ENCODE measurements around the gene NLN.

DNA sequence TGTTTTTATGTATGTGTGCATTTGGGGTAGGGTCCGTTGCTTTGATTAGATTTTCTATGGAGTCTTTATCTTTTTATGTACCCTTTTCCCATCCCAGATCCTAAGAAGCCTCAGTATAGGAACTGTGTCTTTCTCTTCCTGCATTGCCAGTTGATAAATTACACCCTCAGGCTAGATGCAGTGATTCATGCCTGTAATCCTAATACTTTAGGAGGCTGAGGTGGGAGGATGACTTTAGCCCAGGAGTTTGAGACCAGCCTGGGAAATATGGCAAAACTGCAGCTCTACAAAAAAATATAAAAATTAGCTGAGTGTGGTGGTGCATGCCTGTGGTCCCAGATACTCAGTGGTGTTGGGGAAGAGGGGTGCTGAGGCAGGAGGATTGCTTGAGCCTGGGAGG, 40.2 kb downstream of the NLN start:
- TF ChIP-seq POLR2AphosphoS5 (IDR thresholded peaks at IDR 0.05), result no peak
- TF ChIP-seq POLR2A (IDR thresholded peaks at IDR 0.05), result no peak
- TF ChIP-seq, protein P1, sequence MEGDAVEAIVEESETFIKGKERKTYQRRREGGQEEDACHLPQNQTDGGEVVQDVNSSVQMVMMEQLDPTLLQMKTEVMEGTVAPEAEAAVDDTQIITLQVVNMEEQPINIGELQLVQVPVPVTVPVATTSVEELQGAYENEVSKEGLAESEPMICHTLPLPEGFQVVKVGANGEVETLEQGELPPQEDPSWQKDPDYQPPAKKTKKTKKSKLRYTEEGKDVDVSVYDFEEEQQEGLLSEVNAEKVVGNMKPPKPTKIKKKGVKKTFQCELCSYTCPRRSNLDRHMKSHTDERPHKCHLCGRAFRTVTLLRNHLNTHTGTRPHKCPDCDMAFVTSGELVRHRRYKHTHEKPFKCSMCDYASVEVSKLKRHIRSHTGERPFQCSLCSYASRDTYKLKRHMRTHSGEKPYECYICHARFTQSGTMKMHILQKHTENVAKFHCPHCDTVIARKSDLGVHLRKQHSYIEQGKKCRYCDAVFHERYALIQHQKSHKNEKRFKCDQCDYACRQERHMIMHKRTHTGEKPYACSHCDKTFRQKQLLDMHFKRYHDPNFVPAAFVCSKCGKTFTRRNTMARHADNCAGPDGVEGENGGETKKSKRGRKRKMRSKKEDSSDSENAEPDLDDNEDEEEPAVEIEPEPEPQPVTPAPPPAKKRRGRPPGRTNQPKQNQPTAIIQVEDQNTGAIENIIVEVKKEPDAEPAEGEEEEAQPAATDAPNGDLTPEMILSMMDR (IDR thresholded peaks at IDR 0.05), result no peak
